ENCODE results near the gene OOEP.

GRCh38 chr6:73413102-73413501 lies 43.4 kb upstream of the OOEP start:
- TF ChIP-seq POU6F1 (CRISPR knock-in tag; IDR thresholded peaks at IDR 0.05; ENCODE audit: borderline replicate concordance, low read depth), result no peak
- no peak for TF ChIP-seq CREB5 (CRISPR knock-in tag; IDR thresholded peaks at IDR 0.05; ENCODE audit: low read depth)
- no peak for TF ChIP-seq ZFP30 (CRISPR knock-in tag; IDR thresholded peaks at IDR 0.05)
- no peak for TF ChIP-seq RARB (CRISPR knock-in tag; IDR thresholded peaks at IDR 0.05)
- TF ChIP-seq CSDC2 (CRISPR knock-in tag; IDR thresholded peaks at IDR 0.05), result no peak
- no peak for TF ChIP-seq GLIS3 (CRISPR knock-in tag; IDR thresholded peaks at IDR 0.05)
- TF ChIP-seq TCF4 (CRISPR knock-in tag; IDR thresholded peaks at IDR 0.05; ENCODE audit: borderline replicate concordance), result no peak
- no peak for TF ChIP-seq ZFP3 (CRISPR knock-in tag; IDR thresholded peaks at IDR 0.05)

Measured in SK-N-SH treated with all-trans-retinoic acid at 6 μM for 48 hours (cell line).